GM19468 (cell line): ENCODE measurements around the gene ARHGEF1.
"Not testable (repeated sequence)": the region's sequence is repeated elsewhere in the genome, so short reads cannot be mapped to it uniquely, and the experiment has no call there.

Experiments
- ATAC-seq: cut with Tn5 transposase; IDR thresholded peaks from one replicate; pipeline ENCODE4 v1.9.1; 2021; ENCODE audit warnings: mild to moderate bottlenecking, moderate library complexity, moderate number of reproducible peaks; ENCODE audit not compliant: unreplicated experiment; ENCODE audit errors: extremely low read depth

The ARHGEF1 gene

GRCh38 chr19:41903193-41903953, 20.4 kb downstream of the ARHGEF1 start:
- ATAC-seq = no peak

- ATAC-seq = no peak
Measured at GRCh38 chr19:41904118-41904870, 21.3 kb downstream of the ARHGEF1 start.

GRCh38 chr19:41905273-41906002, 22.5 kb downstream of the ARHGEF1 start:
- no peak for ATAC-seq

GRCh38 chr19:41906271-41906670, 23.3 kb downstream of the ARHGEF1 start:
- no peak for ATAC-seq

GRCh38 chr19:41906916-41907680, 24.1 kb downstream of the ARHGEF1 start:
- no peak for ATAC-seq

GRCh38 chr19:41907994-41908615, 25.1 kb downstream of the ARHGEF1 start:
- ATAC-seq = no peak

GRCh38 chr19:41908724-41909464, 25.9 kb downstream of the ARHGEF1 start:
- no peak for ATAC-seq

- no peak for ATAC-seq
Measured at GRCh38 chr19:41909706-41910105, 26.7 kb downstream of the ARHGEF1 start.

GRCh38 chr19:41910240-41910991, 27.4 kb downstream of the ARHGEF1 start:
- ATAC-seq = no peak

- no peak for ATAC-seq
Measured at GRCh38 chr19:41910992-41911888, 28.3 kb downstream of the ARHGEF1 start.

GRCh38 chr19:41911889-41912731, 29.1 kb downstream of the ARHGEF1 start:
- no peak for ATAC-seq

- ATAC-seq = no peak
Measured at GRCh38 chr19:41912899-41913537, 30.0 kb downstream of the ARHGEF1 start.

GRCh38 chr19:41913538-41914423, 30.8 kb downstream of the ARHGEF1 start:
- ATAC-seq = no peak

- not testable (repeated sequence) for ATAC-seq
Measured at GRCh38 chr19:41914424-41914834, 31.4 kb downstream of the ARHGEF1 start.
